Measurements from ENCODE around the gene CACNG4. TPM values are rescaled to one million over a fixed set of nuclear protein-coding genes. Genes with fewer than 3 reads are reported as not detected.

Gene CACNG4
- polyA plus RNA-seq, 2 of the 4 experiments (the other 2 are of a cell fraction): 6.2 to 10.2 TPM

- TF ChIP-seq, protein P1, sequence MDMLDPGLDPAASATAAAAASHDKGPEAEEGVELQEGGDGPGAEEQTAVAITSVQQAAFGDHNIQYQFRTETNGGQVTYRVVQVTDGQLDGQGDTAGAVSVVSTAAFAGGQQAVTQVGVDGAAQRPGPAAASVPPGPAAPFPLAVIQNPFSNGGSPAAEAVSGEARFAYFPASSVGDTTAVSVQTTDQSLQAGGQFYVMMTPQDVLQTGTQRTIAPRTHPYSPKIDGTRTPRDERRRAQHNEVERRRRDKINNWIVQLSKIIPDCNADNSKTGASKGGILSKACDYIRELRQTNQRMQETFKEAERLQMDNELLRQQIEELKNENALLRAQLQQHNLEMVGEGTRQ (IDR thresholded peaks at IDR 0.05): no peak
- no peak for TF ChIP-seq EP300 (IDR thresholded peaks at IDR 0.05)
- TF ChIP-seq EHF (CRISPR knock-in tag; IDR thresholded peaks at IDR 0.05): no peak
- no peak for TF ChIP-seq CHD2 (IDR thresholded peaks at IDR 0.05; ENCODE audit: low read length, partially characterized antibody)
- no peak for TF ChIP-seq ZSCAN20 (CRISPR knock-in tag; IDR thresholded peaks at IDR 0.05)
- no peak for TF ChIP-seq SREBF2 (IDR thresholded peaks at IDR 0.05)
- TF ChIP-seq, protein P2, sequence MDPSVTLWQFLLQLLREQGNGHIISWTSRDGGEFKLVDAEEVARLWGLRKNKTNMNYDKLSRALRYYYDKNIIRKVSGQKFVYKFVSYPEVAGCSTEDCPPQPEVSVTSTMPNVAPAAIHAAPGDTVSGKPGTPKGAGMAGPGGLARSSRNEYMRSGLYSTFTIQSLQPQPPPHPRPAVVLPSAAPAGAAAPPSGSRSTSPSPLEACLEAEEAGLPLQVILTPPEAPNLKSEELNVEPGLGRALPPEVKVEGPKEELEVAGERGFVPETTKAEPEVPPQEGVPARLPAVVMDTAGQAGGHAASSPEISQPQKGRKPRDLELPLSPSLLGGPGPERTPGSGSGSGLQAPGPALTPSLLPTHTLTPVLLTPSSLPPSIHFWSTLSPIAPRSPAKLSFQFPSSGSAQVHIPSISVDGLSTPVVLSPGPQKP (IDR thresholded peaks at IDR 0.05; ENCODE audit: low read depth, low read length): no peak
- TF ChIP-seq ZNF302 (CRISPR knock-in tag; IDR thresholded peaks at IDR 0.05): no peak
- TF ChIP-seq EHMT2 (IDR thresholded peaks at IDR 0.05; ENCODE audit: low read depth): no peak
- no peak for TF ChIP-seq MYC (IDR thresholded peaks at IDR 0.05; ENCODE audit: borderline replicate concordance, low read length)
- TF ChIP-seq TFCP2L1 (CRISPR knock-in tag; IDR thresholded peaks at IDR 0.05): no peak
- TF ChIP-seq BCL3 (IDR thresholded peaks at IDR 0.05): no peak
Observed at GRCh38 chr17:66945147-66945835, 19.2 kb upstream of the CACNG4 start (continued).

- DNase-seq (ENCODE audit: low read depth in 1 of 2, low spot score in 1 of 2): no peak
- no peak for ATAC-seq
- Histone ChIP-seq H3K9me3 (peaks cover 14% of the 10 kb centered on the region; the same call in 1 of the 3 replicates), H3K4me2 (no peak overlapping the region), H3K27ac (no peak overlapping the region; a peak in 1 of 6 replicates), H3K4me3 (no peak overlapping the region), H3K4me1 (peaks cover 21% of the 10 kb centered on the region)
- ChIA-PET POLR2A (no interaction called here), CTCF (interaction anchor here (0.9 to 2.0 kb wide), 5 partner anchors 14 to 212 kb away, joined by 3 to 5 read pairs (median 4); no protein-coding TSS in a partner anchor)
- no peak for FAIRE-seq
- TF ChIP-seq BCL3 (IDR thresholded peaks at IDR 0.05) (no peak), MAFK (IDR thresholded peaks at IDR 0.05; ENCODE audit: partially characterized antibody) (peak; percentile 62)
- 65% methylated on average over 6 of the region's 6 CpGs for WGBS (ENCODE audit: missing lambda C conversion rate)
Observed at GRCh38 chr17:66946251-66946650, 18.3 kb upstream of the CACNG4 start.

- CTCF ChIA-PET: interaction anchor here (0.5 to 2.0 kb wide), 7 partner anchors 9 to 161 kb away, joined by 3 to 5 read pairs (median 3); no protein-coding TSS in a partner anchor
- TF ChIP-seq CHD2 (IDR thresholded peaks at IDR 0.05; ENCODE audit: low read length, partially characterized antibody): no peak
- TF ChIP-seq, protein P1 (IDR thresholded peaks at IDR 0.05): no peak
- TF ChIP-seq BCL3 (IDR thresholded peaks at IDR 0.05): no peak
- TF ChIP-seq CEBPB (IDR thresholded peaks at IDR 0.05): no peak
- no peak for TF ChIP-seq RAD21 (conservative IDR thresholded peaks at IDR 0.05 in 1 of 2, IDR thresholded peaks at IDR 0.05 in 1 of 2)
- Histone ChIP-seq H3K4me1 (peaks cover 32% of the 10 kb centered on the region), H3K9me3 (peaks cover 14% of the 10 kb centered on the region; the same call in 1 of the 3 replicates), H3K4me2 (no peak overlapping the region), H3K4me3 (no peak overlapping the region), H3K27ac (0 out of 6 replicates have a peak overlapping the region, but pooled peaks of 1 of the 2 experiments have one; percentile 11)
- 71% methylated on average over 6 of the region's 6 CpGs for WGBS (ENCODE audit: missing lambda C conversion rate)
- ATAC-seq (no peak), DNase-seq (ENCODE audit: low read depth in 1 of 2, low spot score in 1 of 2) (no peak), FAIRE-seq (no peak)
- POLR2A ChIA-PET: no interaction called here
Observed at GRCh38 chr17:66947311-66947710, 17.2 kb upstream of the CACNG4 start.

Data from A549 (cell line).